ENCODE data around the gene DAPK2. TPM values are rescaled to one million over a fixed set of nuclear protein-coding genes. Genes with fewer than 3 reads are reported as not detected.

Gene DAPK2
- polyA plus RNA-seq, 2 of the 4 experiments (the other 2 are of a cell fraction), result 3.1 to 4.8 TPM

DNA sequence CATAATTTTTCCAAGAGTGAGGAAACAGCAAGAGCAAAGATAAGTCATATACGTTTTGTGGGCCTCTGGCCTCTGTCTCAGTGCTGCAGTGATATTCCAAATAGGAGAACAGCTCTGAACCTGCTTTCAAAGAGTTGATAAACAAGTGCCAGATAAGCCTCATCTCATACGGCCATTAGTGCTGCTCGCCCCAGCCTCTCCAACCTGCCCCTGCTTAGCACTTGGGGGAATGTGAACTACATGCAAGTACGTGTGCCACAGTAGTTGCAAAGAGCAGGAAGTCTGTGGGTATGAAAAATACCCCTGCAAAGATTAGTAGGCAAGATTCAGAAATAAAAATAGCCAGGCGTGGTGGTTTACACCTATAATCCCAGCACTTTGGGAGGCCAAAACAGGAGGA is 14.0 kb downstream of the DAPK2 start (continued):
- TF ChIP-seq, protein P1, sequence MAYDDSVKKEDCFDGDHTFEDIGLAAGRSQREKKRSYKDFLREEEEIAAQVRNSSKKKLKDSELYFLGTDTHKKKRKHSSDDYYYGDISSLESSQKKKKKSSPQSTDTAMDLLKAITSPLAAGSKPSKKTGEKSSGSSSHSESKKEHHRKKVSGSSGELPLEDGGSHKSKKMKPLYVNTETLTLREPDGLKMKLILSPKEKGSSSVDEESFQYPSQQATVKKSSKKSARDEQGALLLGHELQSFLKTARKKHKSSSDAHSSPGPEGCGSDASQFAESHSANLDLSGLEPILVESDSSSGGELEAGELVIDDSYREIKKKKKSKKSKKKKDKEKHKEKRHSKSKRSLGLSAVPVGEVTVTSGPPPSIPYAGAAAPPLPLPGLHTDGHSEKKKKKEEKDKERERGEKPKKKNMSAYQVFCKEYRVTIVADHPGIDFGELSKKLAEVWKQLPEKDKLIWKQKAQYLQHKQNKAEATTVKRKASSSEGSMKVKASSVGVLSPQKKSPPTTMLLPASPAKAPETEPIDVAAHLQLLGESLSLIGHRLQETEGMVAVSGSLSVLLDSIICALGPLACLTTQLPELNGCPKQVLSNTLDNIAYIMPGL (CRISPR knock-in tag; IDR thresholded peaks at IDR 0.05; ENCODE audit: borderline replicate concordance), result no peak

DNA sequence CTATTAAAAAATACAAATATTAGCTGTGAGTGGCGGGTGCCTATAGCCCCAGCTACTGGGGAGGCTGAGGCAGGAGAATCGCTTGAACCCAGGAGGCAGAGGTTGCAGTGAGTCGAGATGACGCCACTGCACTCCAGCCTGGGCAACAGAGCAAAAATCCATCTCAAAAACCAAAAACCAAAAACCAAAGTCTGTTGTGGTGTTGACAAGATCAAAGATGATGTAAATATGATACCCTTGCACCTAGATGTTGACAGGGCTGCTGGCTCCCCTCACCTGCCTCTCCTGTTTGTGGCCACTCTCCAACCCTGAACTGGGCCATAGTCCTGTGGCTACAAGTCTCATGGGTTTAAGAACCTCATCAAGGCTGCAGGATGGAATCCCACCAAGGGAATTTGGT is 16.2 kb downstream of the DAPK2 start:
- CTCF ChIA-PET, result interaction anchor here (0.5 to 3.7 kb wide), 7 partner anchors 9 to 1802 kb away, joined by 3 to 15 read pairs (median 4); partner anchors contain the start of gene DAPK2
- no peak overlapping the region for H3K4me2 ChIP-seq

DNA sequence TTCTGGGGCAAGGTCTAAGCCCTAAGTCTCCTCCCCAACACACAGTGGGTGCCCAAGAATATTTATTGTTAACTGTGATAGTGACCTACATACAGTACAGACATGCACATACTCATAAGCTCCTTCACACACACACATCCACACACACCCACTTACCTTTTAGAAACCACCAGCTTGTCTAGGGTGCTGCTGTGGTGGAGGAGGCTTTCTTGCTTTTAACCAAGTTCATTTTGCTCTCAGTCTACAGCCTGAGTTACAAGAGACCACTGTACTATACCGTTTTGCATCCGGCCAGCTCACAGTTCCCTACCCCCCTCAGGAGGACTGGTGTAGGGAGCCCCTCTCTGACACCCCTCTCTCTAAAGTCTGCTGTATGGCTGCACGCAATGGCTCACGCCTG is 16.7 kb downstream of the DAPK2 start:
- no peak overlapping the region for H3K27ac ChIP-seq
- ATAC-seq, result peak in 1 of 2 experiments; percentile 16; a peak in 2 of 6 replicates
- POLR2A ChIA-PET, result no interaction called here

More for the DNA sequence above, 16.2 kb downstream of the DAPK2 start:
- H3K4me3 ChIP-seq, result no peak overlapping the region
- peaks cover 7% of the 10 kb centered on the region; the same call in 2 of the 3 replicates for H3K4me1 ChIP-seq
- 95% methylated on average over 4 of the region's 4 CpGs for WGBS (ENCODE audit: missing lambda C conversion rate)
- no peak overlapping the region for H3K27ac ChIP-seq
- no peak for TF ChIP-seq GATA3 (IDR thresholded peaks at IDR 0.05; ENCODE audit: borderline replicate concordance)
- DNase-seq (ENCODE audit: low read depth in 1 of 2, low spot score in 1 of 2) (no peak), FAIRE-seq (no peak), ATAC-seq (no peak)
- no peaks in the 10 kb centered on the region for H3K9me3 ChIP-seq
- POLR2A ChIA-PET, result no interaction called here

DNA sequence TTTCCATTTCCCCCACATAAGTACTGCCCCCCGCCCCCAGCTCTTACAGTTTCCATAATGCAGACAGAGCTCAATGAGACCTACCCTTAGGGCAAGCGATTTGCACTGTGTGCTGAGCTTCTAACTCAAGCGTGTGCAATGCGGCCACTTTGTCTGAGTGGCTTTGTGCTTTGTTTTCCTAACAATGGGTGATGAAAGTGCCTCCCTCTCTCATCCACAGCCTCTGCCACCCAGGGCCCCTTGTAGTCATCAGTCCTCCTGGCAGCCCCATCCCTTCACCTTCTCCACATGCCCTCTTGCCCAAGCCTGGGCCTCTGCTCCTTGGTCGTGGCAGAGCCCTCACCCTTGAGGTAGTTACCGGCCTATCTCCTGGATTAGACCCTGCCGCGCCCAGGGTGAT is 17.2 kb downstream of the DAPK2 start:
- no peak overlapping the region for H3K4me3 ChIP-seq
- ATAC-seq, result peak in 1 of 2 experiments; percentile 22; a peak in 2 of 6 replicates
- 71% methylated on average over 8 of the region's 8 CpGs for WGBS (ENCODE audit: missing lambda C conversion rate)
- ChIA-PET POLR2A (no interaction called here), CTCF (interaction anchor here (0.9 to 3.7 kb wide), 7 partner anchors 8 to 277 kb away, joined by 3 to 15 read pairs (median 4); partner anchors contain the start of gene DAPK2)
- no peak overlapping the region for H3K4me2 ChIP-seq
- H3K4me1 ChIP-seq, result peaks cover 15% of the 10 kb centered on the region; the same call in 2 of the 3 replicates
- H3K9me3 ChIP-seq, result no peaks in the 10 kb centered on the region
- no peak for FAIRE-seq
- TF ChIP-seq KDM5A (IDR thresholded peaks at IDR 0.05), result no peak
- TF ChIP-seq MAZ (IDR thresholded peaks at IDR 0.05; ENCODE audit: borderline replicate concordance, low read depth, low read length), result no peak
- TF ChIP-seq, protein P2, sequence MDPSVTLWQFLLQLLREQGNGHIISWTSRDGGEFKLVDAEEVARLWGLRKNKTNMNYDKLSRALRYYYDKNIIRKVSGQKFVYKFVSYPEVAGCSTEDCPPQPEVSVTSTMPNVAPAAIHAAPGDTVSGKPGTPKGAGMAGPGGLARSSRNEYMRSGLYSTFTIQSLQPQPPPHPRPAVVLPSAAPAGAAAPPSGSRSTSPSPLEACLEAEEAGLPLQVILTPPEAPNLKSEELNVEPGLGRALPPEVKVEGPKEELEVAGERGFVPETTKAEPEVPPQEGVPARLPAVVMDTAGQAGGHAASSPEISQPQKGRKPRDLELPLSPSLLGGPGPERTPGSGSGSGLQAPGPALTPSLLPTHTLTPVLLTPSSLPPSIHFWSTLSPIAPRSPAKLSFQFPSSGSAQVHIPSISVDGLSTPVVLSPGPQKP (IDR thresholded peaks at IDR 0.05; ENCODE audit: low read depth, low read length), result no peak
- DNase-seq (ENCODE audit: low read depth in 1 of 2, low spot score in 1 of 2), result no peak
- H3K27ac ChIP-seq, result no peak overlapping the region

More for the DNA sequence above, 16.7 kb downstream of the DAPK2 start:
- DNase-seq (ENCODE audit: low read depth in 1 of 2, low spot score in 1 of 2), result no peak
- 94% methylated on average over 4 of the region's 4 CpGs for WGBS (ENCODE audit: missing lambda C conversion rate)
- Histone ChIP-seq H3K4me1 (peaks cover 12% of the 10 kb centered on the region; the same call in 2 of the 3 replicates), H3K4me3 (no peak overlapping the region), H3K4me2 (no peak overlapping the region), H3K9me3 (no peaks in the 10 kb centered on the region)
- TF ChIP-seq ZC3H11A (IDR thresholded peaks at IDR 0.05) (no peak), HOXB13 (CRISPR knock-in tag; IDR thresholded peaks at IDR 0.05; ENCODE audit: low read depth) (no peak), NPAS2 (CRISPR knock-in tag; IDR thresholded peaks at IDR 0.05; ENCODE audit: borderline replicate concordance) (no peak)
- CTCF ChIA-PET, result interaction anchor here (0.5 to 3.7 kb wide), 7 partner anchors 9 to 1803 kb away, joined by 3 to 15 read pairs (median 4); partner anchors contain the start of gene DAPK2
- no peak for FAIRE-seq

DNA sequence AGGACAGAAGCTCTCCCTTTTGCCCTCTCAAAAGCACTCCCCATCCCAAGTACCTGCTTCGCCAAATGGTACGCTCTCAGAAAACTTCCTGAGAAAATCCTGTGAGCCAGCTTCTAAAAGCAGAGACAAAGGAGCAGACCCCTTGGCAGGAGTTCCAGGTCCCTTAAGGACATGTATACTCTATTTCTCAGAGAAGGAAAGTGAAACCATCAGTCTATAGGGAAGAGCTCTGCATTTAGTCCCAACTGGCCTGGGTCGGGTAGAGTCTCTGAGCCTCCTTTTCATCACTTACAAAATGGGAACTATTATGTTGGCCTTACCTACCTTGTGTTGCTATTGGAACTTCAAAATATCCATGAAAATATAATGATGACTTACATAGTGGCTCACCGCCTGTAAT is 19.7 kb downstream of the DAPK2 start:
- no peaks in the 10 kb centered on the region for H3K9me3 ChIP-seq
- FAIRE-seq (no peak), ATAC-seq (no peak), DNase-seq (ENCODE audit: low read depth in 1 of 2, low spot score in 1 of 2) (no peak)
- no peak overlapping the region for H3K4me2 ChIP-seq
- H3K4me1 ChIP-seq, result peaks cover 19% of the 10 kb centered on the region; the same call in 2 of the 3 replicates
- no peak overlapping the region for H3K4me3 ChIP-seq
- POLR2A ChIA-PET, result no interaction called here
- CTCF ChIA-PET, result interaction anchor here (0.5 to 6.1 kb wide), 5 partner anchors 14 to 154 kb away, joined by 3 to 43 read pairs (median 3); partner anchors contain the start of gene DAPK2
- no peak overlapping the region for H3K27ac ChIP-seq
- TF ChIP-seq KDM5A (IDR thresholded peaks at IDR 0.05) (no peak), NPAS2 (CRISPR knock-in tag; IDR thresholded peaks at IDR 0.05; ENCODE audit: borderline replicate concordance) (no peak)
- WGBS (ENCODE audit: missing lambda C conversion rate), result 96% methylated on average over 4 of the region's 4 CpGs

All from A549 (cell line).